ENCODE measurements around the gene RBM33.

Gene RBM33

GRCh38 chr7:155629171-155629570, 15.3 kb upstream of the RBM33 start:
- Histone ChIP-seq H3K9me3 (ENCODE audit: low read length) (peaks cover 13% of the 10 kb centered on the region), H3K4me3 (ENCODE audit: low read depth, low read length, poor library complexity, severe bottlenecking) (no peak overlapping the region), H3K9me2 (ENCODE audit: low read depth, low read length) (no peaks in the 10 kb centered on the region), H3F3A (ENCODE audit: insufficient read depth, low read length) (no peaks in the 10 kb centered on the region), H3K4me2 (ENCODE audit: low read length) (no peak overlapping the region), H3K9ac (ENCODE audit: low read length) (no peak overlapping the region), H3K36me3 (ENCODE audit: insufficient read depth, low read length) (no peaks in the 10 kb centered on the region; the same call in 1 of the 2 replicates), H2AFZ (ENCODE audit: low read length) (no peak overlapping the region), H3K4me1 (ENCODE audit: insufficient read depth, low read length, severe bottlenecking) (no peaks in the 10 kb centered on the region), H3K27me3 (ENCODE audit: insufficient read depth, low read length) (no peaks in the 10 kb centered on the region), H3K27ac (ENCODE audit: low read depth, low read length, poor library complexity, severe bottlenecking) (no peak overlapping the region), H4K20me1 (ENCODE audit: insufficient read depth, low read length) (no peaks in the 10 kb centered on the region), H3K79me2 (ENCODE audit: insufficient read depth, low read length) (no peaks in the 10 kb centered on the region)
- TF ChIP-seq CTCF (IDR thresholded peaks at IDR 0.05; ENCODE audit: low read length) (no peak), EZH2 (IDR thresholded peaks at IDR 0.05; ENCODE audit: borderline replicate concordance, low read length) (no peak)

- no peak overlapping the region for H3K4me3 ChIP-seq (ENCODE audit: low read depth, low read length, poor library complexity, severe bottlenecking)
- H3K27ac ChIP-seq (ENCODE audit: low read depth, low read length, poor library complexity, severe bottlenecking): no peak overlapping the region
- H3K36me3 ChIP-seq (ENCODE audit: insufficient read depth, low read length): no peaks in the 10 kb centered on the region; the same call in 1 of the 2 replicates
- no peaks in the 10 kb centered on the region for H3K4me1 ChIP-seq (ENCODE audit: insufficient read depth, low read length, severe bottlenecking)
- H3K79me2 ChIP-seq (ENCODE audit: insufficient read depth, low read length): no peaks in the 10 kb centered on the region
- H3K27me3 ChIP-seq (ENCODE audit: insufficient read depth, low read length): no peaks in the 10 kb centered on the region
- H3K9me3 ChIP-seq (ENCODE audit: low read length): peaks cover 18% of the 10 kb centered on the region
- H3K4me2 ChIP-seq (ENCODE audit: low read length): no peak overlapping the region
- H2AFZ ChIP-seq (ENCODE audit: low read length): no peak overlapping the region
- TF ChIP-seq CTCF (IDR thresholded peaks at IDR 0.05; ENCODE audit: low read length) (no peak; the same call in 1 of the 2 replicates), EZH2 (IDR thresholded peaks at IDR 0.05; ENCODE audit: borderline replicate concordance, low read length) (no peak)
- H4K20me1 ChIP-seq (ENCODE audit: insufficient read depth, low read length): no peaks in the 10 kb centered on the region
- no peaks in the 10 kb centered on the region for H3F3A ChIP-seq (ENCODE audit: insufficient read depth, low read length)
- no peak overlapping the region for H3K9ac ChIP-seq (ENCODE audit: low read length)
- no peaks in the 10 kb centered on the region for H3K9me2 ChIP-seq (ENCODE audit: low read depth, low read length)
Observed at GRCh38 chr7:155631155-155631554, 13.3 kb upstream of the RBM33 start.

GRCh38 chr7:155635817-155636216, 8.6 kb upstream of the RBM33 start:
- Histone ChIP-seq H3K9ac (ENCODE audit: low read length) (no peak overlapping the region), H3K27me3 (ENCODE audit: insufficient read depth, low read length) (no peaks in the 10 kb centered on the region), H4K20me1 (ENCODE audit: insufficient read depth, low read length) (no peaks in the 10 kb centered on the region), H3K79me2 (ENCODE audit: insufficient read depth, low read length) (no peaks in the 10 kb centered on the region), H3K4me3 (ENCODE audit: low read depth, low read length, poor library complexity, severe bottlenecking) (no peak overlapping the region), H3K9me2 (ENCODE audit: low read depth, low read length) (no peaks in the 10 kb centered on the region), H3K4me1 (ENCODE audit: insufficient read depth, low read length, severe bottlenecking) (no peaks in the 10 kb centered on the region), H3F3A (ENCODE audit: insufficient read depth, low read length) (no peaks in the 10 kb centered on the region), H3K4me2 (ENCODE audit: low read length) (no peak overlapping the region), H3K9me3 (ENCODE audit: low read length) (peaks cover 49% of the 10 kb centered on the region), H2AFZ (ENCODE audit: low read length) (no peak overlapping the region), H3K36me3 (ENCODE audit: insufficient read depth, low read length) (peaks cover 9% of the 10 kb centered on the region), H3K27ac (ENCODE audit: low read depth, low read length, poor library complexity, severe bottlenecking) (no peak overlapping the region)
- no peak for TF ChIP-seq EZH2 (IDR thresholded peaks at IDR 0.05; ENCODE audit: borderline replicate concordance, low read length)
- no peak for TF ChIP-seq CTCF (IDR thresholded peaks at IDR 0.05; ENCODE audit: low read length)
